HG03060 (cell line): Measurements from ENCODE around the gene ETFRF1.

Source experiments
- ATAC-seq: cut with Tn5 transposase; IDR thresholded peaks from one replicate; pipeline ENCODE4 v1.9.1; 2021; ENCODE audit warnings: low read depth, moderate number of reproducible peaks; ENCODE audit not compliant: unreplicated experiment

ETFRF1 gene

GRCh38 chr12:25195056-25195971 is at the start of gene ETFRF1, which contains the start of gene DNAI7:
Gene ETFRF1 (plus strand): TSS chr12:25195237. CDS start chr12:25203957, 8,720 bp downstream.
Gene DNAI7 (minus strand): TSS chr12:25195160. CDS start chr12:25195078, 82 bp downstream.
- ATAC-seq: peak; percentile 62

- no peak for ATAC-seq
Measured at GRCh38 chr12:25146686-25147085, 48.4 kb upstream of the ETFRF1 start.

GRCh38 chr12:25151476-25151875 is 43.6 kb upstream of the ETFRF1 start:
- ATAC-seq: no peak

- ATAC-seq: no peak
Measured at GRCh38 chr12:25152055-25152454, 43.0 kb upstream of the ETFRF1 start.

- peak; percentile 43 for ATAC-seq
Measured at GRCh38 chr12:25155022-25155576, 39.9 kb upstream of the ETFRF1 start.

GRCh38 chr12:25156061-25156460 is 39.0 kb upstream of the ETFRF1 start:
- no peak for ATAC-seq

GRCh38 chr12:25162866-25163265 is 32.2 kb upstream of the ETFRF1 start:
- no peak for ATAC-seq

GRCh38 chr12:25182765-25183164 is 12.3 kb upstream of the ETFRF1 start:
- ATAC-seq: no peak

- ATAC-seq: no peak
Measured at GRCh38 chr12:25184132-25184531, 10.9 kb upstream of the ETFRF1 start.

- no peak for ATAC-seq
Measured at GRCh38 chr12:25186038-25186787, 8.8 kb upstream of the ETFRF1 start.

- no peak for ATAC-seq
Measured at GRCh38 chr12:25186788-25187402, 8.1 kb upstream of the ETFRF1 start.

- ATAC-seq: no peak
Measured at GRCh38 chr12:25187781-25188180, 7.3 kb upstream of the ETFRF1 start.

- ATAC-seq: no peak
Measured at GRCh38 chr12:25189656-25190055, 5.4 kb upstream of the ETFRF1 start.

GRCh38 chr12:25190793-25191192 is 4.2 kb upstream of the ETFRF1 start:
- ATAC-seq: no peak

GRCh38 chr12:25194214-25194613 is 823 bp upstream of the ETFRF1 start:
- ATAC-seq: no peak

- no peak for ATAC-seq
Measured at GRCh38 chr12:25194722-25195055, 348 bp upstream of the ETFRF1 start.

GRCh38 chr12:25197608-25198007 is 2.6 kb downstream of the ETFRF1 start:
- no peak for ATAC-seq

GRCh38 chr12:25200703-25201102 is 5.7 kb downstream of the ETFRF1 start:
- no peak for ATAC-seq

- ATAC-seq: no peak
Measured at GRCh38 chr12:25202137-25202536, 7.1 kb downstream of the ETFRF1 start.

- no peak for ATAC-seq
Measured at GRCh38 chr12:25207411-25207810, 12.4 kb downstream of the ETFRF1 start.

- no peak for ATAC-seq
Measured at GRCh38 chr12:25207846-25208245, 12.8 kb downstream of the ETFRF1 start.
